PFSK-1 (cell line): ENCODE measurements around the gene PXK.

Source experiments
- POLR2AphosphoS5 ChIP-seq: IDR thresholded peaks from 2 replicates; pipeline ENCODE4 v1.6.1; 2012; ENCODE audit warnings: low read depth, mild to moderate bottlenecking, control low read depth, low read length, moderate library complexity
- REST ChIP-seq, 2 experiments: IDR thresholded peaks; 2 replicates each; pipeline versions ENCODE4 v1.6.1 to v1.8.0; 2011 to 2012; ENCODE audit warnings: low read depth in 2 of 2, low read length in 2 of 2, control low read depth in 1 of 2, inconsistent platforms in 1 of 2, mild to moderate bottlenecking in 1 of 2, moderate library complexity in 1 of 2; ENCODE audit not compliant: insufficient read depth in 1 of 2
- SIN3A ChIP-seq: IDR thresholded peaks from 2 replicates; pipeline ENCODE4 v1.6.1; 2012; ENCODE audit warnings: mild to moderate bottlenecking, low read length, moderate library complexity, borderline replicate concordance; ENCODE audit not compliant: insufficient read depth

GRCh38 chr3:58356054-58356453 lies 23.4 kb downstream of the PXK start:
- TF ChIP-seq POLR2AphosphoS5 = no peak
- TF ChIP-seq SIN3A = no peak
- no peak for TF ChIP-seq REST (IDR thresholded peaks at IDR 0.05; ENCODE audit: insufficient read depth in 1 of 2, low read depth in 2 of 2, low read length in 2 of 2)
